ENCODE results near the gene BET1. TPM values are rescaled to one million over a fixed set of nuclear protein-coding genes. Genes with fewer than 3 reads are reported as not detected.
"Not testable (repeated sequence)": the region's sequence is repeated elsewhere in the genome, so short reads cannot be mapped to it uniquely, and the experiment has no call there.

BET1 gene
- total RNA-seq, 2 donors from 2014 or later = 17.9 to 22.6 TPM

DNA sequence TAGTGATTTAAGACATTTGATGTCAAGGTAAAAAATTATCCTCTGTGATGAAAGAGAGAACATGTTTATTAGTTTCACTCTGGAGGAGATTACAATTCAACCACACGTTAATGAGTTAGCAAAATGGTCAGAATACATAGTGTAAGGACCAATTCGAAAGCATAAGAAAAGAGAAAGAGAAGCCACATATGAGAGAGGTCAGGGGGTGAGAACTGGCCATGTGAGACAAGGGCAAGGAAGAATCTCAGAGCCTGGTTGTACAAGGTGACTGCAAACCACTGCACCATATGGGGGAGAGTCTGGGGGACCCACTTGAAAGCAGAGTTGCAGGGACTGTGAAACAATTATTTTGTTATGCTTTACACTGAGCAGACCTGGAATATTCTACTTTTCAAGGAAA is 27.7 kb upstream of the BET1 start:
- ATAC-seq (replicated peaks) = no peak
- Mint-ChIP-seq H3K4me3 (no peak overlapping the region), H3K36me3 (ENCODE audit: low read depth) (no peaks in the 10 kb centered on the region), H3K4me1 (no peaks in the 10 kb centered on the region), H3K27ac (no peak overlapping the region), H3K9me3 (no peaks in the 10 kb centered on the region), H3K27me3 (peaks cover 22% of the 10 kb centered on the region)

GRCh38 chr7:94030634-94031033 is 26.5 kb upstream of the BET1 start:
- no peaks in the 10 kb centered on the region for H3K36me3 Mint-ChIP-seq (ENCODE audit: low read depth)
- H3K27ac Mint-ChIP-seq = no peak overlapping the region
- H3K4me3 Mint-ChIP-seq = no peak overlapping the region
- peaks cover 25% of the 10 kb centered on the region for H3K27me3 Mint-ChIP-seq
- no peak for ATAC-seq (replicated peaks)
- H3K4me1 Mint-ChIP-seq = no peaks in the 10 kb centered on the region
- no peaks in the 10 kb centered on the region for H3K9me3 Mint-ChIP-seq

DNA sequence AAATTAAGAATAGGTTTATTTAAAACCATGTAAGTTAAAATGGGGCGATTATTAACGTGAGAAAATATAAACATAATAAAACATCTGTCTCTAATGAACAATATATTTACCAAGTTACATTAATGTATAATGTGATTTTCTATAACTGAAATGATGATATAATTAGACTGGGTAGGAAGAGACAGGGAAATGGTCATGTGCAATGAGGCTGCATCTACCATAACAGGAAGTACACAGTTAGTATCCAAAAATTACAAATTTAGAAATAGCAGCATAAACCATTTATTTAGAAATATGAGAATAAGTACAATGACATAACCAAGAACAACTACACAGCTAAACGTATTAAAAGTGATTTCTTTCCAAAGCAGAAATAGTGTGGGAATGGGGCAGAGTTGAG is 25.8 kb upstream of the BET1 start:
- ATAC-seq (replicated peaks) = no peak
- Mint-ChIP-seq H3K4me3 (no peak overlapping the region), H3K27me3 (peaks cover 25% of the 10 kb centered on the region), H3K9me3 (no peaks in the 10 kb centered on the region), H3K27ac (no peak overlapping the region), H3K36me3 (ENCODE audit: low read depth) (no peaks in the 10 kb centered on the region), H3K4me1 (no peaks in the 10 kb centered on the region)

GRCh38 chr7:94028768-94029167 is 24.6 kb upstream of the BET1 start:
- Mint-ChIP-seq H3K4me1 (no peaks in the 10 kb centered on the region), H3K4me3 (no peak overlapping the region), H3K36me3 (ENCODE audit: low read depth) (no peaks in the 10 kb centered on the region), H3K27ac (no peak overlapping the region), H3K27me3 (peaks cover 25% of the 10 kb centered on the region), H3K9me3 (no peaks in the 10 kb centered on the region)
- ATAC-seq (replicated peaks) = no peak

DNA sequence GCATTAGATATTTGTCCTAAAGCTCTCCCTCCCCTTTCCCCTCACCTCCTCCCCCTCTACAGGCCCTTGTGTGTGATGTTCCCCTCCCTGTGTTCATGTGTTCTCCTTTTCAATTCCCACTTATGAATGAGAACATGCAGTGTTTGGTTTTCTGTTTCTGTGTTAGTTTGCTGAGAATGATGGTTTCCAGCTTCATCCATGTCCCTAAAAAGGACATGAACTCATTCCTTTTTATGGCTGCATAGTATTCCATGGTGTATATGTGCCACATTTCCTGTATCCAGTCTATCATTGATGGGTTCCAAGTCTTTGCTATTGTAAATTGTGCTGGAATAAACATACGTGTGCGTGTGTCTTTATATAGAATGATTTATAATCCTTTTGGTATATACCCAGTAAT is 22.5 kb upstream of the BET1 start:
- H3K4me1 Mint-ChIP-seq; H3K9me3 Mint-ChIP-seq; H3K27ac Mint-ChIP-seq; H3K36me3 Mint-ChIP-seq (ENCODE audit: low read depth); H3K4me3 Mint-ChIP-seq; ATAC-seq (replicated peaks): not testable (repeated sequence)
- peaks cover 17% of the 10 kb centered on the region for H3K27me3 Mint-ChIP-seq

- peaks cover 7% of the 10 kb centered on the region for H3K27me3 Mint-ChIP-seq
- no peaks in the 10 kb centered on the region for H3K36me3 Mint-ChIP-seq (ENCODE audit: low read depth)
- peak; percentile 98 for ATAC-seq (replicated peaks)
- H3K4me3 Mint-ChIP-seq = peak overlapping the region; percentile 48
- no peaks in the 10 kb centered on the region for H3K9me3 Mint-ChIP-seq
- H3K4me1 Mint-ChIP-seq = peaks cover 5% of the 10 kb centered on the region
- H3K27ac Mint-ChIP-seq = peak overlapping the region; percentile 74
Observed at GRCh38 chr7:94022550-94022949, 18.4 kb upstream of the BET1 start.

- no peaks in the 10 kb centered on the region for H3K36me3 Mint-ChIP-seq (ENCODE audit: low read depth)
- no peak for ATAC-seq (replicated peaks)
- no peaks in the 10 kb centered on the region for H3K4me1 Mint-ChIP-seq
- no peak overlapping the region for H3K4me3 Mint-ChIP-seq
- no peaks in the 10 kb centered on the region for H3K9me3 Mint-ChIP-seq
- no peak overlapping the region for H3K27ac Mint-ChIP-seq
- H3K27me3 Mint-ChIP-seq = peaks cover 8% of the 10 kb centered on the region
Observed at GRCh38 chr7:94016786-94017185, 12.6 kb upstream of the BET1 start.

DNA sequence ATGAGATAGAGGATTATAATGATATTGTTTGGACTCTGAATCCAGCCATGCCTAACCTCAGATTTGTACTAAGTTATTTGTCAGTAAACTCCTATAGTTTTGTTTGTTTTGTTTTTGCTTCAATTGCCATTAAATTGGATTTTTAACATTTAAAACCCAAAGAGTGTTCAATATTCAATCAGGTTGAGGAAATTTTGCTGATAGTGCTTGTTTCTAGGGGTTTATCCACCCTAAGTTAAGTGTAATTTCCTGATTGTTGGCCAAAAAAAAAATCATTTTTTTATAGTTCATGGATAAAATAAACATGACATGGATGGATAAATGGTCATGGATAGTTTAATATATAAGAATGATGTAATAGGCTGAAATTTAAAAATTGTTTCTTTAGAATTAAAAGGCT is 11.4 kb upstream of the BET1 start:
- Mint-ChIP-seq H3K36me3 (ENCODE audit: low read depth) (no peaks in the 10 kb centered on the region), H3K4me1 (no peaks in the 10 kb centered on the region), H3K27ac (no peak overlapping the region), H3K4me3 (no peak overlapping the region), H3K9me3 (no peaks in the 10 kb centered on the region), H3K27me3 (peaks cover 8% of the 10 kb centered on the region)
- ATAC-seq (replicated peaks) = no peak

DNA sequence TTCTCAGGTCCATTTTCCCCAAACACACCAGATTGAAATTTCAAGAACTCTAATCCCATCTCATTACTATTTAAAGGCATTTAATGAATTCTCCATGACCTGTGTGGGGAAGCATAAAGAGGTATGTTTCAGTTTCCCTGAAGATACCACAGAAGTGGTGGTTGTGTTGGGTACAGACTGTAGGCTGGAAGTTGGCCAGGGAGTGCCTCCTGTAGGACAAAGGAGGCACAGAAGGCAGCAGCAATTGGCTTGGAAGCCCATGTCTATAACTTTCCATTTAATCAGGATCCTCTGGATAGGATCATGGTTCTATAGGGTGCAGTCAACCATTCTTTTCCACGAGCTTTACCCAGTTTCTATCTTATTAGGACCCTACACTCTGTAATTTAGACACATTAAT is 8.6 kb upstream of the BET1 start:
- no peak for ATAC-seq (replicated peaks)
- Mint-ChIP-seq H3K9me3 (no peaks in the 10 kb centered on the region), H3K27me3 (peaks cover 8% of the 10 kb centered on the region), H3K36me3 (ENCODE audit: low read depth) (no peaks in the 10 kb centered on the region), H3K4me3 (no peak overlapping the region), H3K27ac (no peak overlapping the region), H3K4me1 (no peaks in the 10 kb centered on the region)

- Mint-ChIP-seq H3K27ac (no peak overlapping the region), H3K9me3 (no peaks in the 10 kb centered on the region)
Observed at GRCh38 chr7:94011714-94012353, 7.7 kb upstream of the BET1 start.

GRCh38 chr7:94008537-94008936 is 4.4 kb upstream of the BET1 start:
- H3K36me3 Mint-ChIP-seq (ENCODE audit: low read depth) = peaks cover 6% of the 10 kb centered on the region
- H3K9me3 Mint-ChIP-seq = no peaks in the 10 kb centered on the region
- no peaks in the 10 kb centered on the region for H3K4me1 Mint-ChIP-seq
- no peak overlapping the region for H3K27ac Mint-ChIP-seq
- H3K4me3 Mint-ChIP-seq = no peak overlapping the region
- H3K27me3 Mint-ChIP-seq = peaks cover 4% of the 10 kb centered on the region
- ATAC-seq (replicated peaks) = no peak

More at GRCh38 chr7:94011714-94012353, 7.7 kb upstream of the BET1 start:
- H3K4me3 Mint-ChIP-seq = no peak overlapping the region
- H3K27me3 Mint-ChIP-seq = peaks cover 8% of the 10 kb centered on the region
- ATAC-seq (replicated peaks) = no peak
- no peaks in the 10 kb centered on the region for H3K4me1 Mint-ChIP-seq
- no peaks in the 10 kb centered on the region for H3K36me3 Mint-ChIP-seq (ENCODE audit: low read depth)

GRCh38 chr7:94005753-94006152 is 1.6 kb upstream of the BET1 start:
- no peak for ATAC-seq (replicated peaks)
- H3K4me1 Mint-ChIP-seq = peaks cover 18% of the 10 kb centered on the region
- H3K36me3 Mint-ChIP-seq (ENCODE audit: low read depth) = peaks cover 8% of the 10 kb centered on the region
- H3K9me3 Mint-ChIP-seq = no peaks in the 10 kb centered on the region
- no peak overlapping the region for H3K27ac Mint-ChIP-seq
- no peak overlapping the region for H3K4me3 Mint-ChIP-seq
- peaks cover 4% of the 10 kb centered on the region for H3K27me3 Mint-ChIP-seq

DNA sequence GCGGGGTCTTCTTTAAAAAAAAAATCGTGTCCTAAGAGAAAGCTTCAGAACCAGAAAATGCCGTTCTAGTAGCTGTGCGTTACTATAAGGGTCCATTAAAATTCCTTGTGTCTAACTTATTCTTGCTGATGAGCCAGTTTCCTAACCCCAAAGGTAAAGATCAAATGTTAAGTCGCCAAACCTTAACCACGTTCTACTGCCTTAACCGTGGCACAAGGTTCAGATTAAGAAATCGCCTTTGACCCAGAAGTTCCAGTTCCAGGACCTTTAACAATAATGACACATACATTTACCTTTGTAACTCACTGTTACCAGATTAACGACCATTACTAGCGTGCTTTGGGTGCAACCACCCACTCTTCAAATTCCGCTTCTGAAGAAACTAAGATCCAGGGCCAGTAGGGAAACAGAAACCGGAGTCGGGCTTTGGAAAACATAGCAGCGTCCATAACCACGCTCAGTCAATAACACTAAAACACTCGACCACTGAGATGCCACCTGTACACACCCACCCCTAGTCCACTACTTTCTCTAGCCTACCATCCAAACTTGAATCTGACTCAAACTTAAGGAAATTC is 620 bp downstream of the BET1 start:
- Mint-ChIP-seq H3K9me3 (no peaks in the 10 kb centered on the region), H3K27me3 (peaks cover 4% of the 10 kb centered on the region), H3K36me3 (ENCODE audit: low read depth) (peaks cover 18% of the 10 kb centered on the region), H3K4me3 (peak overlapping the region; percentile 96), H3K27ac (peak overlapping the region; percentile 98), H3K4me1 (peaks cover 23% of the 10 kb centered on the region)
- ATAC-seq (replicated peaks) = peak; percentile 40

DNA sequence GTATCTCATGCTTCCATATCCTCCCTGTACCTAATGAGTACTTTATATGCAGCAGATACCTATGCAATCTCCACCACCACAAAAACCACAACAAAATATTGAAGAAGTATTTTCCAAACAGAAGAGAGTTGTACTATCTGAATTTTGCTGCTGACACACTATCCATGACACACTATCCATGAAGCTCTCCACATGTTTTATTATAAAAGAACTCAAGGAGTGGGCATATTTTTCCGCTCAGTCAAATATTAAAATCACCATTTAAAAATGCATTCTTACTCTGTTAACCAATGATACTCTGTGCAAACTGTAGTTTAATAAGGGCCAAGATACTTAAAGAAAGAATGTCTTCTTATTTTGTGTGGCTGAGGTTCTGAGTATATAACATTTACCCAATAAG is 2.8 kb downstream of the BET1 start:
- Mint-ChIP-seq H3K9me3 (no peaks in the 10 kb centered on the region), H3K36me3 (ENCODE audit: low read depth) (peaks cover 31% of the 10 kb centered on the region), H3K4me1 (peaks cover 23% of the 10 kb centered on the region), H3K27ac (no peak overlapping the region), H3K4me3 (no peak overlapping the region), H3K27me3 (peaks cover 2% of the 10 kb centered on the region)
- no peak for ATAC-seq (replicated peaks)

DNA sequence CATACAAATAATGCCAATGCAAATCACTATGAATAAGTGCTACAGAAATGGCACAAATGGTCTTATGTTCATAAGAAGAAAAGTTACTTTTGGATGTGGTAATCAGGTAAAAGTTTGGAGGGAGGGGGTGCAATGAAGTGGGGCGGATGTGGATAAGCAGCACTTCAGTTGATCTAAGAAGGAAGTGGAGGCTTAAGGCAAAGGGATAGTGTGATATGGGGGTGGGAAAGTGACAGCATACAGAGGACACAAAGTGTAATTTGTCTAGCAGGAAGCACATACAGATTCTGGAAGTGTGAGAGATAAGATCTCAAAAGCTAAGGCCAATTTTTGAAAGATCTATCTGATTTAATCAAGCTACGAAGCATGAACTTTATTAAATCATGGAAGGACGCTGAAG is 6.3 kb downstream of the BET1 start:
- no peaks in the 10 kb centered on the region for H3K27me3 Mint-ChIP-seq
- H3K27ac Mint-ChIP-seq = no peak overlapping the region
- H3K4me3 Mint-ChIP-seq = no peak overlapping the region
- no peak for ATAC-seq (replicated peaks)
- peaks cover 55% of the 10 kb centered on the region for H3K36me3 Mint-ChIP-seq (ENCODE audit: low read depth)
- no peaks in the 10 kb centered on the region for H3K9me3 Mint-ChIP-seq
- H3K4me1 Mint-ChIP-seq = peaks cover 21% of the 10 kb centered on the region
